ENCODE results near the gene DYNLRB1. TPM values are rescaled to one million over a fixed set of nuclear protein-coding genes. Genes with fewer than 3 reads are reported as not detected.
A peak's percentile ranks its signal among the peaks of the same experiment; 100 is the strongest.

Gene DYNLRB1
- total and polyA plus RNA-seq, 4 donors, result 15.8 to 66.9 (median 44.8) TPM

GRCh38 chr20:34578025-34578424 is 61.8 kb downstream of the DYNLRB1 start (continued):
- no peak for TF ChIP-seq REST (IDR thresholded peaks at IDR 0.05)
- TF ChIP-seq, protein P1, sequence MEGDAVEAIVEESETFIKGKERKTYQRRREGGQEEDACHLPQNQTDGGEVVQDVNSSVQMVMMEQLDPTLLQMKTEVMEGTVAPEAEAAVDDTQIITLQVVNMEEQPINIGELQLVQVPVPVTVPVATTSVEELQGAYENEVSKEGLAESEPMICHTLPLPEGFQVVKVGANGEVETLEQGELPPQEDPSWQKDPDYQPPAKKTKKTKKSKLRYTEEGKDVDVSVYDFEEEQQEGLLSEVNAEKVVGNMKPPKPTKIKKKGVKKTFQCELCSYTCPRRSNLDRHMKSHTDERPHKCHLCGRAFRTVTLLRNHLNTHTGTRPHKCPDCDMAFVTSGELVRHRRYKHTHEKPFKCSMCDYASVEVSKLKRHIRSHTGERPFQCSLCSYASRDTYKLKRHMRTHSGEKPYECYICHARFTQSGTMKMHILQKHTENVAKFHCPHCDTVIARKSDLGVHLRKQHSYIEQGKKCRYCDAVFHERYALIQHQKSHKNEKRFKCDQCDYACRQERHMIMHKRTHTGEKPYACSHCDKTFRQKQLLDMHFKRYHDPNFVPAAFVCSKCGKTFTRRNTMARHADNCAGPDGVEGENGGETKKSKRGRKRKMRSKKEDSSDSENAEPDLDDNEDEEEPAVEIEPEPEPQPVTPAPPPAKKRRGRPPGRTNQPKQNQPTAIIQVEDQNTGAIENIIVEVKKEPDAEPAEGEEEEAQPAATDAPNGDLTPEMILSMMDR (IDR thresholded peaks at IDR 0.05; ENCODE audit: low read depth, low read length, missing input control), result no peak
- TF ChIP-seq FOXA1 (IDR thresholded peaks at IDR 0.05), result no peak

DNA sequence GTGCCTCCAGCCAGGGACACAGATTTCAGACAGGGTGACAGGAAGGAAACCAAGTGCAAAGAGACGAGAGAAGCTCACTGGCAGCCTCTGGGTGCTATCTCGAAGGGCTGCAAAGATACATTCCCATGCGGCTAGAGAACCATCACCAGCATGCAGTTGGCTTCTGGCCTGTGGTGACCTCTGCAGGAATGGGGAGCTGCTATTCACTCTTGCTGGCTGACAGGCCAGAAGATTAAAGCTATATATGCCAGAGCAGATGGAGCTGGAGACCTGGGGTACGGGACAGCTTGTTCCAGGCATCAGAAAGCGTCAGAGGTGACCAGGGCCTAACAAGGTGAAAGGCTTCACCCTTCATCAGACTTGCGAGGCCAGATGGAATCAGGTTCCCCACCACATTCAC is 62.3 kb downstream of the DYNLRB1 start:
- DNase-seq (ENCODE audit: low spot score), result no peak
- WGBS, result 80% methylated on average over 6 of the region's 6 CpGs
- H3K4me1 ChIP-seq (ENCODE audit: control insufficient read depth in 4 of 4, insufficient read depth in 4 of 4, low read length in 3 of 4), result no peaks in the 10 kb centered on the region
- H3K27me3 ChIP-seq (ENCODE audit: control insufficient read depth in 4 of 4, insufficient read depth in 4 of 4, low read length in 3 of 4), result no peaks in the 10 kb centered on the region
- peaks cover 0 to 10% (median 0%) of the 10 kb centered on the region in 4 donors for H3K36me3 ChIP-seq (ENCODE audit: control insufficient read depth in 4 of 4, insufficient read depth in 3 of 4, low read depth in 1 of 4, low read length in 3 of 4)
- no peak overlapping the region for H3K27ac ChIP-seq (ENCODE audit: low read depth in 1 of 2, low read length in 2 of 2)
- H3K4me3 ChIP-seq (ENCODE audit: low read depth in 1 of 3, low read length in 3 of 3), result no peak overlapping the region
- H3K9ac ChIP-seq (ENCODE audit: low read depth in 1 of 2, low read length in 2 of 2), result no peak overlapping the region
- TF ChIP-seq NR2F2 (IDR thresholded peaks at IDR 0.05), result peak; percentile 62
- no peak for TF ChIP-seq REST (IDR thresholded peaks at IDR 0.05)
- H3K9me3 ChIP-seq (ENCODE audit: control insufficient read depth in 4 of 4, low read length in 3 of 4), result no peaks in the 10 kb centered on the region

- H3K27ac ChIP-seq (ENCODE audit: low read depth in 1 of 2, low read length in 2 of 2), result no peak overlapping the region
- H3K9me3 ChIP-seq (ENCODE audit: control insufficient read depth in 4 of 4, low read length in 3 of 4), result no peaks in the 10 kb centered on the region
- no peak overlapping the region for H3K4me3 ChIP-seq (ENCODE audit: low read depth in 1 of 3, low read length in 3 of 3)
- WGBS, result 83% methylated on average over 11 of the region's 11 CpGs
- no peak for DNase-seq (ENCODE audit: low spot score)
- peaks cover 0 to 5% (median 0%) of the 10 kb centered on the region in 4 donors for H3K36me3 ChIP-seq (ENCODE audit: control insufficient read depth in 4 of 4, insufficient read depth in 3 of 4, low read depth in 1 of 4, low read length in 3 of 4)
- no peak overlapping the region for H3K9ac ChIP-seq (ENCODE audit: low read depth in 1 of 2, low read length in 2 of 2)
- no peaks in the 10 kb centered on the region for H3K27me3 ChIP-seq (ENCODE audit: control insufficient read depth in 4 of 4, insufficient read depth in 4 of 4, low read length in 3 of 4)
- H3K4me1 ChIP-seq (ENCODE audit: control insufficient read depth in 4 of 4, insufficient read depth in 4 of 4, low read length in 3 of 4), result no peaks in the 10 kb centered on the region
- TF ChIP-seq JUND (IDR thresholded peaks at IDR 0.05) (peak; percentile 69 to 78), EGR1 (IDR thresholded peaks at IDR 0.05; ENCODE audit: low read depth in 2 of 2) (no peak), HNF4G (IDR thresholded peaks at IDR 0.05) (no peak), NR2F2 (IDR thresholded peaks at IDR 0.05) (no peak), RAD21 (IDR thresholded peaks at IDR 0.05) (peak; percentile 46 to 63), SP1 (IDR thresholded peaks at IDR 0.05) (no peak), YY1 (IDR thresholded peaks at IDR 0.05) (no peak), FOXA2 (IDR thresholded peaks at IDR 0.05) (no peak), RXRA (IDR thresholded peaks at IDR 0.05) (no peak), MAX (IDR thresholded peaks at IDR 0.05) (no peak), GABPA (IDR thresholded peaks at IDR 0.05 in 1 of 2, conservative IDR thresholded peaks at IDR 0.05 in 1 of 2) (no peak)
- TF ChIP-seq, protein P2, sequence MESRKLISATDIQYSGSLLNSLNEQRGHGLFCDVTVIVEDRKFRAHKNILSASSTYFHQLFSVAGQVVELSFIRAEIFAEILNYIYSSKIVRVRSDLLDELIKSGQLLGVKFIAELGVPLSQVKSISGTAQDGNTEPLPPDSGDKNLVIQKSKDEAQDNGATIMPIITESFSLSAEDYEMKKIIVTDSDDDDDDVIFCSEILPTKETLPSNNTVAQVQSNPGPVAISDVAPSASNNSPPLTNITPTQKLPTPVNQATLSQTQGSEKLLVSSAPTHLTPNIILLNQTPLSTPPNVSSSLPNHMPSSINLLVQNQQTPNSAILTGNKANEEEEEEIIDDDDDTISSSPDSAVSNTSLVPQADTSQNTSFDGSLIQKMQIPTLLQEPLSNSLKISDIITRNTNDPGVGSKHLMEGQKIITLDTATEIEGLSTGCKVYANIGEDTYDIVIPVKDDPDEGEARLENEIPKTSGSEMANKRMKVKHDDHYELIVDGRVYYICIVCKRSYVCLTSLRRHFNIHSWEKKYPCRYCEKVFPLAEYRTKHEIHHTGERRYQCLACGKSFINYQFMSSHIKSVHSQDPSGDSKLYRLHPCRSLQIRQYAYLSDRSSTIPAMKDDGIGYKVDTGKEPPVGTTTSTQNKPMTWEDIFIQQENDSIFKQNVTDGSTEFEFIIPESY (IDR thresholded peaks at IDR 0.05), result no peak
- TF ChIP-seq, protein P1 (IDR thresholded peaks at IDR 0.05; ENCODE audit: low read depth, low read length, missing input control), result peak; percentile 21
These were observed 63.2 kb downstream of the DYNLRB1 start for GRCh38 chr20:34579191-34579978.
